HCT116 (cell line): ENCODE data around the gene HSPB8. TPM values are rescaled to one million over a fixed set of nuclear protein-coding genes. Genes with fewer than 3 reads are reported as not detected.

Source experiments
- ATAC-seq: fragments of 200-7000 bp; cut with Tn5 transposase; 2 replicates; pipeline ENCODE4 v1.9.1; 2020; ENCODE audit warnings: mild to moderate bottlenecking, moderate library complexity
- BruUV-seq: library from RNA; stranded (reverse); fragments of 400-500 nt; replicated peaks from 2 replicates; lab custom pipeline; 2021; lab: Mats Ljungman, UMichigan
- CTCF ChIA-PET: fragments of 300-600 bp; sonication (Branson Sonifier 250); formaldehyde crosslinking; loops from one replicate; lab custom pipeline; 2021; ENCODE audit warnings: antibody characterized with exemption; lab: Charles Lee
- POLR2A ChIA-PET: fragments of 300-600, 350-600 bp; sonication (Branson Sonifier 250); formaldehyde crosslinking; loops from one replicate; lab custom pipeline; 2021; ENCODE audit warnings: antibody characterized with exemption; lab: Charles Lee
- RAD21 ChIA-PET, 2 experiments: fragments of 300-600 bp; sonication (Branson Sonifier 250); formaldehyde crosslinking; loops; one replicate each; lab custom pipeline; 2023; ENCODE audit warnings: low total read pairs in 2 of 2; ENCODE audit not compliant: uncharacterized antibody in 2 of 2, unreplicated experiment in 2 of 2, low non-redundant PET in 1 of 2; lab: Charles Lee
- DNase-seq: peaks from one replicate; pipeline ENCODE4 v3.0.0-alpha.2; 2010; ENCODE audit warnings: low read depth, low spot score
- H2AFZ ChIP-seq: fragments of 200-600 bp; shearing (Covaris generic), sonication (generic); 2 replicates; pipeline ENCODE4 v1.6.1; 2017; ENCODE audit warnings: low read depth, mixed run types, mixed read lengths, antibody characterized with exemption, low read length; ENCODE audit not compliant: poor library complexity, severe bottlenecking
- H3K27ac ChIP-seq: 2 replicates; pipeline ENCODE4 v1.5.1; 2012; ENCODE audit warnings: low read depth, low read length
- H3K27me3 ChIP-seq: fragments of 200-600 bp; sonication (generic); 2 replicates; pipeline ENCODE4 v1.6.1; 2016; ENCODE audit warnings: mixed run types, low read length, mixed read lengths; ENCODE audit not compliant: insufficient read depth
- H3K36me3 ChIP-seq, 2 experiments: fragments of 200-500 bp in 1 of 2; fragments of 200-600 bp in 1 of 2; sonication (Bioruptor generic) in 1 of 2; sonication (generic) in 1 of 2; 2 replicates each; pipeline versions ENCODE4 v1.5.1 to v1.6.1; 2014 to 2016; ENCODE audit warnings: low read length in 2 of 2, inconsistent platforms in 1 of 2, mixed read lengths in 1 of 2, mixed run types in 1 of 2; ENCODE audit not compliant: insufficient read depth in 2 of 2, control insufficient read depth in 1 of 2
- H3K4me1 ChIP-seq, 2 experiments: fragments of 200-600 bp in 1 of 2; sonication (generic) in 1 of 2; 2 replicates each; pipeline versions ENCODE4 v1.5.1 to v1.6.1; 2012 to 2017; ENCODE audit warnings: low read length in 2 of 2, inconsistent platforms in 1 of 2, mild to moderate bottlenecking in 1 of 2, mixed read lengths in 1 of 2, mixed run types in 1 of 2, moderate library complexity in 1 of 2; ENCODE audit not compliant: insufficient read depth in 2 of 2, control insufficient read depth in 1 of 2
- H3K4me2 ChIP-seq: fragments of 200-600 bp; sonication (generic); 2 replicates; pipeline ENCODE4 v1.6.1; 2017; ENCODE audit warnings: mixed run types, low read length, mixed read lengths
- H3K4me3 ChIP-seq, 2 experiments: fragments of 200-600 bp in 1 of 2; sonication (generic) in 1 of 2; replicated peaks in 1 of 2; 2 replicates each; pipeline ENCODE4 v1.5.1; 2011 to 2016; ENCODE audit warnings: low read length in 2 of 2, control low read depth in 1 of 2, low read depth in 1 of 2, mild to moderate bottlenecking in 1 of 2, mixed read lengths in 1 of 2, mixed run types in 1 of 2
- H3K79me2 ChIP-seq: fragments of 200-600 bp; sonication (generic); 2 replicates; pipeline ENCODE4 v1.6.1; 2017; ENCODE audit warnings: mild to moderate bottlenecking, mixed run types, low read length, moderate library complexity, mixed read lengths; ENCODE audit not compliant: insufficient read depth
- H3K9ac ChIP-seq: fragments of 200-600 bp; sonication (generic); 2 replicates; pipeline ENCODE4 v1.6.1; 2016; ENCODE audit warnings: low read length, mixed read lengths
- H3K9me2 ChIP-seq: fragments of 200-600 bp; sonication (generic), shearing (Covaris generic); 2 replicates; pipeline ENCODE4 v1.6.1; 2017; ENCODE audit warnings: mixed run types, mild to moderate bottlenecking, moderate library complexity; ENCODE audit not compliant: insufficient read depth
- H3K9me3 ChIP-seq, 2 experiments: fragments of 200-500 bp in 1 of 2; fragments of 200-600 bp in 1 of 2; sonication (Bioruptor generic) in 1 of 2; sonication (generic) in 1 of 2; 2 replicates each; pipeline ENCODE4 v1.6.1; 2014 to 2017; ENCODE audit warnings: low read length in 2 of 2, mixed read lengths in 2 of 2, inconsistent platforms in 1 of 2, low read depth in 1 of 2, mild to moderate bottlenecking in 1 of 2, mixed run types in 1 of 2, moderate library complexity in 1 of 2; ENCODE audit not compliant: control insufficient read depth in 1 of 2, insufficient read depth in 1 of 2
- H4K20me1 ChIP-seq: fragments of 200-600 bp; sonication (generic), shearing (Covaris generic); 2 replicates; pipeline ENCODE4 v1.6.1; 2017; ENCODE audit warnings: mixed run types, mild to moderate bottlenecking, moderate library complexity; ENCODE audit not compliant: insufficient read depth
- ATF3 ChIP-seq: IDR thresholded peaks from 2 replicates; pipeline ENCODE4 v1.6.1; 2012
- CBX3 ChIP-seq: IDR thresholded peaks from 2 replicates; pipeline ENCODE4 v1.6.1; 2012; ENCODE audit warnings: low read depth
- CEBPB ChIP-seq: IDR thresholded peaks from 2 replicates; pipeline ENCODE4 v1.6.1; 2012; ENCODE audit warnings: low read depth
- EGR1 ChIP-seq: IDR thresholded peaks from 2 replicates; pipeline ENCODE4 v1.6.1; 2012; ENCODE audit warnings: low read depth
- EZH2phosphoT487 ChIP-seq: fragments of 200-600 bp; IDR thresholded peaks from 2 replicates; pipeline ENCODE4 v1.6.1; 2018; ENCODE audit warnings: antibody characterized with exemption, borderline replicate concordance
- FOSL1 ChIP-seq: IDR thresholded peaks from 2 replicates; pipeline ENCODE4 v1.6.1; 2012; ENCODE audit warnings: low read depth
- MAX ChIP-seq: IDR thresholded peaks from 2 replicates; pipeline ENCODE4 v1.6.1; 2012
- POLR2AphosphoS5 ChIP-seq: IDR thresholded peaks from 2 replicates; pipeline ENCODE4 v1.6.1; 2011; ENCODE audit warnings: mild to moderate bottlenecking, low read depth, low read length, moderate library complexity
- RAD21 ChIP-seq: IDR thresholded peaks from 2 replicates; pipeline ENCODE4 v1.6.1; 2012; ENCODE audit warnings: low read depth, mild to moderate bottlenecking
- REST ChIP-seq: IDR thresholded peaks from 2 replicates; pipeline ENCODE4 v1.6.1; 2012; ENCODE audit warnings: low read depth
- SIN3A ChIP-seq: IDR thresholded peaks from 2 replicates; pipeline ENCODE4 v1.6.1; 2012; ENCODE audit warnings: low read depth
- SP1 ChIP-seq: IDR thresholded peaks from 2 replicates; pipeline ENCODE4 v1.6.1; 2012; ENCODE audit warnings: low read depth
- TCF7L2 ChIP-seq: IDR thresholded peaks from 2 replicates; pipeline ENCODE4 v1.7.0; 2011; ENCODE audit warnings: borderline replicate concordance, inconsistent platforms; ENCODE audit not compliant: insufficient read depth, insufficient read length; ENCODE audit errors: extremely low read depth
- YY1 ChIP-seq: IDR thresholded peaks from 2 replicates; pipeline ENCODE4 v1.6.1; 2011; ENCODE audit warnings: low read length, low read depth, moderate library complexity, mild to moderate bottlenecking; ENCODE audit not compliant: insufficient replicate concordance; ENCODE audit errors: extremely low read depth
- ZFX ChIP-seq: fragments of 450-650 bp; IDR thresholded peaks from 2 replicates; pipeline ENCODE4 v1.6.1; 2017
- intact Hi-C: fragments of 100-400 bp; cut with micrococcal nuclease; formaldehyde crosslinking; loops from 2 replicates; pipeline ENCODE4 v1.10.0; 2022
- total RNA-seq: library from RNA; stranded (reverse); gene quantifications from one replicate; pipeline ENCODE4 v1.2.1, GENCODE V29; 2021; ENCODE audit not compliant: unreplicated experiment

The HSPB8 gene
- total RNA-seq, 1 experiment from 2014 or later = 3.5 TPM

- Histone ChIP-seq H3K9me2 (no peaks in the 10 kb centered on the region), H3K79me2 (no peaks in the 10 kb centered on the region), H3K27me3 (no peaks in the 10 kb centered on the region), H3K9me3 (no peaks in the 10 kb centered on the region), H3K36me3 (no peaks in the 10 kb centered on the region), H3K9ac (no peak overlapping the region), H3K4me1 (peaks cover 20 to 22% of the 10 kb centered on the region in 2 experiments), H3K4me3 (no peak overlapping the region), H3K4me2 (no peak overlapping the region), H3K27ac (no peak overlapping the region), H4K20me1 (no peaks in the 10 kb centered on the region), H2AFZ (no peak overlapping the region)
- ATAC-seq (no peak), DNase-seq (no peak)
- CTCF ChIA-PET = no interaction called here
- RAD21 ChIA-PET = no interaction called here
- intact Hi-C loops = no loop called here
- BruUV-seq = no TSS peak
- POLR2A ChIA-PET = no interaction called here
- TF ChIP-seq RAD21 = no peak
- TF ChIP-seq YY1 = no peak
- no peak for TF ChIP-seq ATF3
- TF ChIP-seq SIN3A = no peak
- TF ChIP-seq EGR1 = no peak
- TF ChIP-seq FOSL1 = no peak
Measured at GRCh38 chr12:119183942-119184695, 5.4 kb downstream of the HSPB8 start.

GRCh38 chr12:119195256-119195655 is 16.5 kb downstream of the HSPB8 start:
- no peaks in the 10 kb centered on the region for H4K20me1 ChIP-seq
- no peaks in the 10 kb centered on the region for H3K27me3 ChIP-seq
- H2AFZ ChIP-seq = no peak overlapping the region
- ATAC-seq = no peak
- H3K79me2 ChIP-seq = no peaks in the 10 kb centered on the region
- H3K4me1 ChIP-seq = no peaks in the 10 kb centered on the region
- no peaks in the 10 kb centered on the region for H3K36me3 ChIP-seq
- no peaks in the 10 kb centered on the region for H3K9me3 ChIP-seq
- ChIA-PET CTCF (no interaction called here), RAD21 (no interaction called here), POLR2A (no interaction called here)
- H3K4me2 ChIP-seq = no peak overlapping the region
- H3K9me2 ChIP-seq = no peaks in the 10 kb centered on the region
- intact Hi-C loops = no loop called here
- BruUV-seq = no TSS peak
- no peak for DNase-seq
- H3K27ac ChIP-seq = no peak overlapping the region
- no peak overlapping the region for H3K4me3 ChIP-seq
- no peak overlapping the region for H3K9ac ChIP-seq
- TF ChIP-seq RAD21 = no peak
- TF ChIP-seq EZH2phosphoT487 = no peak
- no peak for TF ChIP-seq POLR2AphosphoS5
- TF ChIP-seq SIN3A = no peak
- TF ChIP-seq CBX3 = no peak
- no peak for TF ChIP-seq ATF3
- no peak for TF ChIP-seq TCF7L2
- TF ChIP-seq MAX = no peak
- no peak for TF ChIP-seq ZFX
- no peak for TF ChIP-seq REST
- TF ChIP-seq CEBPB = no peak
- TF ChIP-seq SP1 = no peak
